Gastroesophageal sphincter (tissue), 3 donors: ENCODE results near the gene CASP9.
"Not testable (repeated sequence)": the region's sequence is repeated elsewhere in the genome, so short reads cannot be mapped to it uniquely, and the experiment has no call there.

Experiments used
- EP300 ChIP-seq: sonication (generic); formaldehyde crosslinking; IDR thresholded peaks from one replicate; pipeline ENCODE4 v1.6.1; 2017; ENCODE audit warnings: antibody characterized with exemption, mild to moderate bottlenecking
- TF ChIP-seq, protein P1 (sequence below), 4 experiments: fragments of 200-600 bp in 2 of 4; fragments of 450-650 bp in 2 of 4; sonication (generic) in 1 of 4; IDR thresholded peaks; one replicate each; pipeline ENCODE4 v1.5.1; 2017 to 2019; ENCODE audit warnings: antibody characterized with exemption in 4 of 4, mild to moderate bottlenecking in 2 of 4, moderate library complexity in 2 of 4

DNA sequence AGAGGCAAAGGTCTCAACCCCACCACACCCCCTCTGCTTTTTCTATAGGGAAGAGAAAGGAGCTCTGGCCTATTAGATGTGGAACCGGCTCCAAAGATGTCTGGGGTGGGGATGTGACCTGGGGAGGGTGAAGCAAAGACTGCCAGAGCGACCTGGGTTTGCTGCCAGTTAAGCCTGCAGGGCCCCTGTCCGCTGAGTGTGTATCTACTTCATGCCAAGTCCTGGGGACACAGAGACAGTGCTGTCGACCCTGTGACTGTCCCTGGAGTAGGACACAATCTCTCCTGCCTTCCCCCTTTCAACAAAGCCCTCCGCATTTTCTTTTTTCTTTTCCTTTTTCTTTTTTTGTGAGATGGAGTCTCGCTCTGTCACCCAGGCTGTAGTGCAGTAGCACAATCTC lies 41.6 kb downstream of the CASP9 start:
- TF ChIP-seq, protein P1, sequence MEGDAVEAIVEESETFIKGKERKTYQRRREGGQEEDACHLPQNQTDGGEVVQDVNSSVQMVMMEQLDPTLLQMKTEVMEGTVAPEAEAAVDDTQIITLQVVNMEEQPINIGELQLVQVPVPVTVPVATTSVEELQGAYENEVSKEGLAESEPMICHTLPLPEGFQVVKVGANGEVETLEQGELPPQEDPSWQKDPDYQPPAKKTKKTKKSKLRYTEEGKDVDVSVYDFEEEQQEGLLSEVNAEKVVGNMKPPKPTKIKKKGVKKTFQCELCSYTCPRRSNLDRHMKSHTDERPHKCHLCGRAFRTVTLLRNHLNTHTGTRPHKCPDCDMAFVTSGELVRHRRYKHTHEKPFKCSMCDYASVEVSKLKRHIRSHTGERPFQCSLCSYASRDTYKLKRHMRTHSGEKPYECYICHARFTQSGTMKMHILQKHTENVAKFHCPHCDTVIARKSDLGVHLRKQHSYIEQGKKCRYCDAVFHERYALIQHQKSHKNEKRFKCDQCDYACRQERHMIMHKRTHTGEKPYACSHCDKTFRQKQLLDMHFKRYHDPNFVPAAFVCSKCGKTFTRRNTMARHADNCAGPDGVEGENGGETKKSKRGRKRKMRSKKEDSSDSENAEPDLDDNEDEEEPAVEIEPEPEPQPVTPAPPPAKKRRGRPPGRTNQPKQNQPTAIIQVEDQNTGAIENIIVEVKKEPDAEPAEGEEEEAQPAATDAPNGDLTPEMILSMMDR (IDR thresholded peaks at IDR 0.05): not testable (repeated sequence)
- not testable (repeated sequence) for TF ChIP-seq EP300
